IMR-90 (cell line): ENCODE results near the gene WHRN. TPM values are rescaled to one million over a fixed set of nuclear protein-coding genes. Genes with fewer than 3 reads are reported as not detected.

ENCODE experiments used
- ATAC-seq: fragments of 200-7000 bp; cut with Tn5 transposase; 2 replicates; pipeline ENCODE4 v1.9.1; 2020; ENCODE audit warnings: low read depth, mild to moderate bottlenecking, moderate library complexity
- BruUV-seq: library from RNA; stranded (reverse); fragments of 400-500 nt; replicated peaks from 2 replicates; lab custom pipeline; 2021; lab: Mats Ljungman, UMichigan
- CTCF ChIA-PET: fragments of 300-600 bp; formaldehyde crosslinking; extraction: SDS; loops from one replicate; lab custom pipeline; 2021; ENCODE audit warnings: antibody characterized with exemption; lab: Yijun Ruan, JAX
- POLR2A ChIA-PET: fragments of 300-600 bp; sonication (Branson Sonifier 250); formaldehyde crosslinking; loops from one replicate; lab custom pipeline; 2022; ENCODE audit warnings: antibody characterized with exemption; ENCODE audit not compliant: unreplicated experiment; lab: Charles Lee
- DNase-seq: peaks from one replicate; pipeline ENCODE4 v3.0.0; 2013
- H2AFZ ChIP-seq: replicated peaks from 2 replicates; pipeline ENCODE3; 2013; ENCODE audit warnings: low read length, mild to moderate bottlenecking; ENCODE audit not compliant: poor library complexity
- H2AK5ac ChIP-seq: 2 replicates; pipeline ENCODE4 v1.6.1; 2013; ENCODE audit warnings: low read depth, low read length, inconsistent platforms
- H2AK9ac ChIP-seq: replicated peaks from 2 replicates; pipeline ENCODE3; 2013; ENCODE audit warnings: mild to moderate bottlenecking, low read depth, low read length, moderate library complexity; ENCODE audit not compliant: poor library complexity
- H2BK120ac ChIP-seq: 2 replicates; pipeline ENCODE4 v1.6.1; 2013; ENCODE audit warnings: low read depth, low read length, inconsistent platforms
- H2BK15ac ChIP-seq: 3 replicates; pipeline ENCODE4 v1.6.1; 2013; ENCODE audit warnings: low read depth, low read length, inconsistent platforms
- H2BK20ac ChIP-seq: 2 replicates; pipeline ENCODE4 v1.6.1; 2013; ENCODE audit warnings: low read depth, mild to moderate bottlenecking, inconsistent platforms, low read length, moderate library complexity
- H2BK5ac ChIP-seq: 2 replicates; pipeline ENCODE4 v1.6.1; 2013; ENCODE audit warnings: mild to moderate bottlenecking, low read depth, low read length, inconsistent platforms; ENCODE audit not compliant: poor library complexity, severe bottlenecking
- H3K14ac ChIP-seq: replicated peaks from 2 replicates; pipeline ENCODE4 v1.6.1; 2013; ENCODE audit warnings: low read depth, low read length, inconsistent platforms
- H3K18ac ChIP-seq: 2 replicates; pipeline ENCODE4 v1.6.1; 2013; ENCODE audit warnings: low read depth, low read length, control low read depth
- H3K23ac ChIP-seq: 2 replicates; pipeline ENCODE4 v1.6.1; 2013; ENCODE audit warnings: low read depth, low read length, inconsistent platforms
- H3K27ac ChIP-seq: 2 replicates; pipeline ENCODE4 v1.5.1; 2013; ENCODE audit warnings: mild to moderate bottlenecking, control low read depth, low read length; ENCODE audit not compliant: insufficient read depth
- H3K27me3 ChIP-seq: 2 replicates; pipeline ENCODE4 v1.6.1; 2013; ENCODE audit warnings: low read length; ENCODE audit not compliant: control insufficient read depth, insufficient read depth
- H3K36me3 ChIP-seq: 2 replicates; pipeline ENCODE4 v1.6.1; 2013; ENCODE audit warnings: low read length, mixed read lengths; ENCODE audit not compliant: control insufficient read depth, insufficient read depth
- H3K4ac ChIP-seq: 2 replicates; pipeline ENCODE4 v1.6.1; 2013; ENCODE audit warnings: low read depth, low read length, inconsistent platforms
- H3K4me1 ChIP-seq: 2 replicates; pipeline ENCODE4 v1.6.1; 2013; ENCODE audit warnings: low read length, mixed read lengths; ENCODE audit not compliant: control insufficient read depth, insufficient read depth
- H3K4me2 ChIP-seq: 2 replicates; pipeline ENCODE4 v1.6.1; 2013; ENCODE audit warnings: low read depth, mild to moderate bottlenecking, control low read depth, low read length, moderate library complexity
- H3K4me3 ChIP-seq: 2 replicates; pipeline ENCODE4 v1.5.1; 2013; ENCODE audit warnings: low read depth, mild to moderate bottlenecking, control low read depth, low read length, moderate library complexity; ENCODE audit not compliant: insufficient read depth
- H3K56ac ChIP-seq: 2 replicates; pipeline ENCODE4 v1.6.1; 2013; ENCODE audit warnings: low read length, inconsistent platforms; ENCODE audit not compliant: insufficient read depth; ENCODE audit errors: extremely low read depth
- H3K79me1 ChIP-seq, 2 experiments: 2 replicates each; pipeline ENCODE4 v1.6.1; 2013; ENCODE audit warnings: low read length in 2 of 2, inconsistent platforms in 1 of 2, low read depth in 1 of 2
- H3K9ac ChIP-seq: 2 replicates; pipeline ENCODE4 v1.6.1; 2013; ENCODE audit warnings: low read depth, low read length, control low read depth
- H3K9me1 ChIP-seq: 2 replicates; pipeline ENCODE4 v1.6.1; 2013; ENCODE audit warnings: low read length, inconsistent platforms; ENCODE audit not compliant: insufficient read depth
- H3K9me3 ChIP-seq: 2 replicates; pipeline ENCODE4 v1.6.1; 2013; ENCODE audit warnings: low read length; ENCODE audit not compliant: control insufficient read depth, insufficient read depth
- H4K20me1 ChIP-seq: 2 replicates; pipeline ENCODE4 v1.6.1; 2013; ENCODE audit warnings: low read length, inconsistent platforms; ENCODE audit not compliant: insufficient read depth
- H4K5ac ChIP-seq: 2 replicates; pipeline ENCODE4 v1.6.1; 2013; ENCODE audit warnings: mild to moderate bottlenecking, low read depth, low read length, control low read depth
- H4K8ac ChIP-seq, 2 experiments: 2 replicates each; pipeline ENCODE4 v1.6.1; 2013; ENCODE audit warnings: low read depth in 2 of 2, low read length in 2 of 2, control low read depth in 1 of 2, inconsistent platforms in 1 of 2
- H4K91ac ChIP-seq: 2 replicates; pipeline ENCODE4 v1.6.1; 2013; ENCODE audit warnings: low read depth, low read length, inconsistent platforms; ENCODE audit not compliant: insufficient read depth
- BHLHE40 ChIP-seq: fragments of 150-350 bp; IDR thresholded peaks from 2 replicates; pipeline ENCODE4 v1.6.1; 2016; ENCODE audit warnings: mild to moderate bottlenecking, low read depth, low read length
- CEBPB ChIP-seq: IDR thresholded peaks from 2 replicates; pipeline ENCODE4 v1.6.1; 2012; ENCODE audit warnings: low read depth, low read length, improper control_type of control experiment
- CHD1 ChIP-seq: IDR thresholded peaks from 2 replicates; pipeline ENCODE4 v1.6.1; 2012; ENCODE audit warnings: low read depth, low read length, improper control_type of control experiment
- CTCF ChIP-seq: conservative IDR thresholded peaks from 2 replicates; pipeline ENCODE4 v1.5.1; 2012; ENCODE audit warnings: mild to moderate bottlenecking, low read depth, low read length, improper control_type of control experiment
- ELK1 ChIP-seq: fragments of 150-350 bp; IDR thresholded peaks from 2 replicates; pipeline ENCODE4 v1.6.1; 2016; ENCODE audit warnings: low read depth, mild to moderate bottlenecking, low read length, moderate library complexity, borderline replicate concordance
- FOS ChIP-seq: fragments of 150-350 bp; IDR thresholded peaks from 2 replicates; pipeline ENCODE4 v1.6.1; 2016; ENCODE audit warnings: low read depth, low read length
- MAFK ChIP-seq: IDR thresholded peaks from 2 replicates; pipeline ENCODE4 v1.6.1; 2012; ENCODE audit warnings: low read depth, low read length, improper control_type of control experiment
- MAZ ChIP-seq: IDR thresholded peaks from 2 replicates; pipeline ENCODE4 v1.6.1; 2012; ENCODE audit warnings: low read depth, mild to moderate bottlenecking, low read length, improper control_type of control experiment, moderate library complexity, borderline replicate concordance
- MXI1 ChIP-seq: IDR thresholded peaks from 2 replicates; pipeline ENCODE4 v1.6.1; 2012; ENCODE audit warnings: low read depth, mild to moderate bottlenecking, low read length, moderate library complexity, borderline replicate concordance
- NFE2L2 ChIP-seq: fragments of 150-350 bp; IDR thresholded peaks from 2 replicates; pipeline ENCODE4 v1.6.1; 2016; ENCODE audit warnings: low read depth, mild to moderate bottlenecking, low read length
- POLR2A ChIP-seq: IDR thresholded peaks from 2 replicates; pipeline ENCODE4 v1.6.1; 2012; ENCODE audit warnings: mild to moderate bottlenecking, low read depth, low read length
- RAD21 ChIP-seq: IDR thresholded peaks from 2 replicates; pipeline ENCODE4 v1.6.1; 2012; ENCODE audit warnings: low read length, improper control_type of control experiment
- RCOR1 ChIP-seq: IDR thresholded peaks from 2 replicates; pipeline ENCODE4 v1.6.1; 2012; ENCODE audit warnings: mild to moderate bottlenecking, low read length, improper control_type of control experiment; ENCODE audit not compliant: insufficient replicate concordance
- RFX5 ChIP-seq: IDR thresholded peaks from 2 replicates; pipeline ENCODE4 v1.8.0; 2012; ENCODE audit warnings: low read depth, mild to moderate bottlenecking, low read length, moderate library complexity
- SMC3 ChIP-seq: fragments of 150-350 bp; IDR thresholded peaks from 2 replicates; pipeline ENCODE4 v1.6.1; 2016; ENCODE audit warnings: low read depth, mild to moderate bottlenecking, antibody characterized with exemption, low read length, moderate library complexity
- USF2 ChIP-seq: fragments of 150-350 bp; IDR thresholded peaks from 2 replicates; pipeline ENCODE4 v1.6.1; 2017; ENCODE audit warnings: mild to moderate bottlenecking, antibody characterized with exemption, low read length, low read depth
- WGBS, 2 experiments: methylation state at CpG; one replicate each; pipeline versions ENCODE4 v1.1.5 to v1.1.7; 2013; ENCODE audit warnings: missing lambda C conversion rate in 2 of 2; ENCODE audit not compliant: insufficient read length in 1 of 2; ENCODE audit errors: extremely low coverage in 2 of 2; 5-methylcytosine and 5-hydroxymethylcytosine counted together
- dilution Hi-C: fragments of 300-500 bp; cut with HindIII; formaldehyde crosslinking; loops from one replicate; pipeline ENCODE4 v1.14.3; 2018; ENCODE audit warnings: low sequenced_read_pairs; ENCODE audit not compliant: unreplicated experiment
- in situ Hi-C: fragments of 300-500 bp; cut with MboI; formaldehyde crosslinking; loops from 3 replicates; pipeline ENCODE4 v1.14.3; 2019; ENCODE audit warnings: low sequenced_read_pairs, inconsistent platforms, mixed read lengths
- intact Hi-C: fragments of 100-400 bp; cut with micrococcal nuclease; formaldehyde crosslinking; loops from 2 replicates; pipeline ENCODE4 v1.10.0; 2022
- polyA plus RNA-seq, 3 experiments: library from polyadenylated mRNA; depleted of rRNA; stranded (reverse); fragments of >200 nt; gene quantifications; 2 replicates each; pipeline ENCODE4 v1.2.3, GENCODE V29; 2012; ENCODE audit warnings: low replicate concordance in 1 of 3
- total RNA-seq: library from RNA; depleted of rRNA; stranded (reverse); fragments of >200 nt; gene quantifications from 2 replicates; pipeline ENCODE4 v1.2.3, GENCODE V29; 2012

WHRN gene
- total and polyA plus RNA-seq, 2 of the 4 experiments (the other 2 are of a cell fraction) = 0.18 to 2.6 TPM

GRCh38 chr9:114506082-114506390, 763 bp upstream of the WHRN start:
- CTCF ChIA-PET = interaction anchor here (1.6 kb wide), 1 partner anchor 148 kb away, joined by 4 read pairs; no protein-coding TSS in a partner anchor
- H3K4ac ChIP-seq = 0 out of 2 replicates have a peak overlapping the region, but pooled peaks have one; percentile 2
- POLR2A ChIA-PET = no interaction called here

More at GRCh38 chr9:114506082-114506390, 763 bp upstream of the WHRN start:
- Histone ChIP-seq H3K14ac (no peak overlapping the region), H3K9me3 (no peaks in the 10 kb centered on the region), H3K4me3 (peak overlapping the region; percentile 71), H4K8ac (peak overlapping the region in 1 of 2 experiments; percentile 46; a peak in 1 of 4 replicates), H4K20me1 (peaks cover 3% of the 10 kb centered on the region; the same call in 1 of the 2 replicates), H3K23ac (0 out of 2 replicates have a peak overlapping the region, but pooled peaks have one; percentile 6), H2AK5ac (no peak overlapping the region), H2BK20ac (no peak overlapping the region), H3K56ac (no peak overlapping the region), H3K9ac (no peak overlapping the region), H2BK120ac (no peak overlapping the region), H3K27ac (no peak overlapping the region), H2BK5ac (no peak overlapping the region), H3K9me1 (no peaks in the 10 kb centered on the region), H2AFZ (peak overlapping the region; percentile 93), H3K4me2 (peak overlapping the region; percentile 68), H3K18ac (no peak overlapping the region), H3K36me3 (no peaks in the 10 kb centered on the region), H4K91ac (no peak overlapping the region), H3K27me3 (peaks cover 39% of the 10 kb centered on the region), H2BK15ac (no peak overlapping the region), H3K4me1 (peaks cover 11% of the 10 kb centered on the region), H3K79me1 (no peaks in the 10 kb centered on the region), H2AK9ac (no peak overlapping the region), H4K5ac (no peak overlapping the region)
- WGBS, 2 experiments = no CpG with 5 or more reads among the region's 7 CpGs
- DNase-seq = no peak
- ATAC-seq = no peak
- in situ Hi-C loops = no loop called here
- dilution Hi-C loops = no loop called here
- TF ChIP-seq SMC3 = no peak
- no peak for TF ChIP-seq CHD1
- TF ChIP-seq RFX5 = no peak
- no peak for TF ChIP-seq CTCF
- TF ChIP-seq POLR2A = no peak
- no peak for TF ChIP-seq RAD21
- TF ChIP-seq RCOR1 = no peak
- no peak for TF ChIP-seq FOS
- TF ChIP-seq MAZ = no peak
- no peak for TF ChIP-seq BHLHE40
- TF ChIP-seq MAFK = no peak
- no peak for TF ChIP-seq ELK1
- TF ChIP-seq USF2 = no peak
- no peak for TF ChIP-seq MXI1
- no peak for TF ChIP-seq CEBPB
- no peak for TF ChIP-seq NFE2L2
- BruUV-seq = no TSS peak
- intact Hi-C loops = loop anchor here (5.0 to 10.0 kb wide), 2 partner anchors 146 to 171 kb away; no protein-coding TSS in a partner anchor
